Right cardiac atrium (tissue), 5 donors: ENCODE data around the gene GNL3L. TPM values are rescaled to one million over a fixed set of nuclear protein-coding genes. Genes with fewer than 3 reads are reported as not detected.
"Not testable (repeated sequence)": the region's sequence is repeated elsewhere in the genome, so short reads cannot be mapped to it uniquely, and the experiment has no call there.

Source experiments
- ATAC-seq, 2 donors: fragments of 200-7000 bp; cut with Tn5 transposase; one replicate each; pipeline versions ENCODE4 v1.8.0 to v1.9.1; 2020; ENCODE audit warnings: moderate library complexity in 2 of 2, mild to moderate bottlenecking in 1 of 2
- DNase-seq, 3 donors: peaks; one replicate each; pipeline ENCODE4 v3.0.0-alpha.2; 2020
- H3K27ac ChIP-seq: one replicate; pipeline ENCODE4 v1.5.1; 2013; ENCODE audit warnings: mild to moderate bottlenecking, low read length, control low read depth, moderate library complexity
- H3K27me3 ChIP-seq: one replicate; pipeline ENCODE4 v1.6.1; 2013; ENCODE audit not compliant: control insufficient read depth, insufficient read depth
- H3K4me1 ChIP-seq: one replicate; pipeline ENCODE4 v1.6.1; 2013; ENCODE audit warnings: low read length; ENCODE audit not compliant: control insufficient read depth, insufficient read depth
- H3K4me3 ChIP-seq: one replicate; pipeline ENCODE4 v1.5.1; 2013; ENCODE audit warnings: low read length, control low read depth
- H3K9me3 ChIP-seq: one replicate; pipeline ENCODE4 v1.6.1; 2013; ENCODE audit warnings: low read length; ENCODE audit not compliant: control insufficient read depth
- WGBS: extraction: QIAGEN DNeasy Blood & Tissue Kit; methylation state at CpG from one replicate; pipeline ENCODE4 v1.1.7; 2013; 5-methylcytosine and 5-hydroxymethylcytosine counted together
- intact Hi-C, 4 donors: fragments of 100-400 bp; cut with DNase I; formaldehyde crosslinking; loops; one replicate each; pipeline versions ENCODE4 v1.11.0 to v1.14.0; 2022 to 2023
- polyA plus RNA-seq: library from polyadenylated mRNA; stranded (reverse); fragments of 200-250 nt; gene quantifications from one replicate; pipeline ENCODE4 v1.2.3, GENCODE V29; 2013
- total RNA-seq, 4 donors: library from RNA; stranded (reverse); fragmentation: NEBNext Ultra II Directional; extraction: Animal tissue kit (Norgen Biotek cat#: 25700); gene quantifications; one replicate each; pipeline ENCODE4 v1.2.1, GENCODE V29; 2021
- donor health status: healthy with polysubstance abuse.
- donor health status: DM: no; HTN: yes; CAD: no.
- donor health status: DM: no; HTN: no; CAD: no.
- donor health status: DM: no; HTN: yes; CAD: no; lungs with severe emphysema.
- donor health status: DM: yes; HTN: yes; CAD: no.

GNL3L gene
- total and polyA plus RNA-seq, 5 donors, result 10.0 to 28.0 (median 22.6) TPM

DNA sequence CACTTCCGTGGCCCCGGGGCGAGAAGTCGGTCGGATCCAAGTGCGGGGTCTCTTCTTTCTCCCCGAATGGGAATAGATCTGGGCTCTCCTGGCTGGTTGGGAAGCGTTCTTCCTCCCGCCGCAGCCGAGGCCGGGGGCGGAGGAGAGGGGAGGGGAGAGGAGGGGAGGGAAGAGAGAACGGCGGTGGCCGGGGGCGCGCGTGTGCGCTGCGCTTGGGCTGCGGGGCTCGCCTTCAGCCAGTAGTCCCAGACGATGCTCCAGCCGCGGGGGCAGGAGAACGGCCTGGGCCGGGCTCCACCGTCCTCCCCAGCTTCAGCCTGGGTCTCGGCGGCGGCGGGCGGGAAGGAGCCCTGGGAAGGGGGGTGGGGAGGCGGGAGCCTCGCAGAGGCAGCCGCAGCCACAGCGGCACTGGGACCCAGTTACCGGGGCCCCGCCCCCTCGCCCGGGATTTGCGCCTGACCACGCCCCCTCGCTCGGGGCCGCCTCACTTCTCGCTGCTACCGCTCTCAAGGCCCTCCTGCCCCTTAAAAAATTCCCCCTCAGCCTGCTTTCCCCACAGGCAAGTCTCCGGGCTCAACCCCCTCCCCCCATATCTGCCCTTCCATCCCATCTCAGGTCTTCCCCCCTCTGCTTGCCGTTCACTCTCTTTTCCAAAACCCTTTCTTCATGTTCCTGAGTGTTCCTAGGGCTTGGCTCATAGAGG, 34.1 kb upstream of the GNL3L start, which contains the start of gene FGD1:
Gene FGD1 (minus strand): TSS at position 421 of the 703 bp plus-strand sequence. CDS start 802 bp downstream, outside the sequence.
- Histone ChIP-seq H3K4me3 (peak within 1 kb of the TSS; percentile 96), H3K9me3 (no peaks in the 10 kb centered on the region), H3K27ac (peak within 1 kb of the TSS; percentile 75), H3K27me3 (no peaks in the 10 kb centered on the region), H3K4me1 (peaks cover 4% of the 10 kb centered on the region)
- DNase-seq (peak; percentile 75 to 91 (median 91)), ATAC-seq (peak; percentile 92 to 93)
- under 1% methylated on average over 38 of the region's 51 CpGs for WGBS
- intact Hi-C loops, result no loop called here

DNA sequence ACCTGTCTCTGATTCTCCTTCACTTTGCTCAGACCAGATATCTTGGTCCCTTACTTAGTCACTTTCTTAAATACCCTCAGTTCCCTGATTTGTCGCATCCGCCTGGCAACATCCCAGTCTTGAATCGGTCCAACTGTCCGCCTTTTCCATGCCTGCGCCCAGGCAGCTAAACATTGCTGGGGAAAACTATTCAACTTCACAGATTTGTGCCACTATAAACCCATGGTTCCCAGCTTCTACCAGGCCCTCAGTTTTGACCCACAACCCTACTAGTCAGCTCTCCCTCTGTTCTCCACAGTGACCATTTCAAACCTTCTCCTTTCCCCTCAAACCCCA, 33.5 kb upstream of the GNL3L start:
- peaks cover 4% of the 10 kb centered on the region for H3K4me1 ChIP-seq
- peak overlapping the region; percentile 96 for H3K4me3 ChIP-seq
- 22% methylated on average over 5 of the region's 5 CpGs for WGBS
- peak overlapping the region; percentile 75 for H3K27ac ChIP-seq
- intact Hi-C loops, result no loop called here
- ATAC-seq (peak in 1 of 2 donors; percentile 4), DNase-seq (peak in 1 of 3 donors; percentile 66)
- H3K9me3 ChIP-seq, result no peaks in the 10 kb centered on the region
- H3K27me3 ChIP-seq, result no peaks in the 10 kb centered on the region

DNA sequence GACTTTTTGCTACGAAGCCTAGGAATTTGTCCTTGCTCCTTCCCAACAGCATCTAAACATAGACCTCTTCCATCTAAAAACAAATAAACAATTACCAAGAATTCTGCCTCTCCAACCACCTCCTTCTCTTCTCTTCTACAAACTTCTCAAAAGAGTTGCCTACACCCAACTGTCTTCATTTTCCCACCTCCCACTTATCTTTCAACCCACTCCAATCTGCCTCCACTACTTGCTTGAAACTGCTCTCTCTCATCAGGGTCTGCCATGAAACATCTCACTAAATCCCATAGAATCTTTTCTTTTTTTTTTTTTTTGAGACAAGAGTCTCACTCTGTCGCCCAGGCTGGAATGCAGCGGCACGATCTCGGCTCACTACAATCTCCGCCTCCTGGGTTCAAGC, 33.1 kb upstream of the GNL3L start:
- 67% methylated on average over 6 of the region's 6 CpGs for WGBS
- ATAC-seq, result no peak

DNA sequence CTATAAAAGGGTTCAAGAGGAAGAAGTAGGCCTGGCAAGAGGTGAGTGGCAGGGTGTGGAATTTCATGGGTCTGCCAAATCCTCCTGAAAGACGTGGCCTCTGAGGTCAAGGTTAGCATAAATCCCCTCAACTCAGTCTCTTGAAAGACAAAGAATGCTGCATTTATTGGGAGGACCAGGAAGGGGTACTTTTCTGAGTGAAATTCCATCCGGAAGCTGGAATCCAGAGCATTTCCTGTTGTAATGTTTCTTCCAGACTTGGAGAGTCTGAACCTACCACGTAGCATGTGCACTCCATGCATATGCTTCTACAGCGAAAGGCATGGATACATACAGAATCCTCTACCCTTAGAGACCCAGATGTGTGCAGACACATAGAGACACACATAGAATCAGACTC, 20.6 kb upstream of the GNL3L start:
- ATAC-seq (no peak), DNase-seq (no peak)
- intact Hi-C loops, result no loop called here
- Histone ChIP-seq H3K27me3 (no peaks in the 10 kb centered on the region), H3K4me3 (no peak overlapping the region), H3K9me3 (no peaks in the 10 kb centered on the region), H3K27ac (no peak overlapping the region), H3K4me1 (peaks cover 3% of the 10 kb centered on the region)
- 25% methylated on average over 4 of the region's 4 CpGs for WGBS

More for the DNA sequence above, 33.1 kb upstream of the GNL3L start:
- H3K4me1 ChIP-seq, result peaks cover 4% of the 10 kb centered on the region
- no peaks in the 10 kb centered on the region for H3K27me3 ChIP-seq
- no peak overlapping the region for H3K27ac ChIP-seq
- intact Hi-C loops, result no loop called here
- DNase-seq, result no peak
- no peak overlapping the region for H3K4me3 ChIP-seq
- H3K9me3 ChIP-seq, result no peaks in the 10 kb centered on the region

DNA sequence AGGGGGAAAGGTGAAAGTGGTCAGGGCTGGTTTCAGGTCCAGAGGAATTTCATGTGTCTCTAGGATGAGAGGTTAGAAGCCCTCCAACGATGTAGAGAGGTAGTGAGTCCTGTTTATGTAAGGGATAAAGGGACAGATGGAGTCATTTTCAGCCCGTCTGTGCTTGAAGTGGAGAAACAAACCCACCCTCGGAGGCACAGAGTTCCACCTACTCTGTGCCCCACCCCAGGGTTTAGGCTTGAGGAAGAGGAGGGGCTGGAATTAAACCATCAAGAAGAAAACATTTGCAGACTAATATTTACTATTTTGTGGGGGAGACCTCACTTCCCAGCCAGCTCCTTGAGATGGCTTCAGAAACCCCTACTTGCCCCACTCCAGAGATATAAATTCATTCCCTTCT, 868 bp upstream of the GNL3L start:
- peak overlapping the region; percentile 94 for H3K27ac ChIP-seq
- no peaks in the 10 kb centered on the region for H3K9me3 ChIP-seq
- 40% methylated on average over 3 of the region's 3 CpGs for WGBS
- H3K4me1 ChIP-seq, result no peaks in the 10 kb centered on the region
- no peaks in the 10 kb centered on the region for H3K27me3 ChIP-seq
- H3K4me3 ChIP-seq, result peak overlapping the region; percentile 59
- ATAC-seq (no peak), DNase-seq (no peak)
- intact Hi-C loops, result no loop called here

DNA sequence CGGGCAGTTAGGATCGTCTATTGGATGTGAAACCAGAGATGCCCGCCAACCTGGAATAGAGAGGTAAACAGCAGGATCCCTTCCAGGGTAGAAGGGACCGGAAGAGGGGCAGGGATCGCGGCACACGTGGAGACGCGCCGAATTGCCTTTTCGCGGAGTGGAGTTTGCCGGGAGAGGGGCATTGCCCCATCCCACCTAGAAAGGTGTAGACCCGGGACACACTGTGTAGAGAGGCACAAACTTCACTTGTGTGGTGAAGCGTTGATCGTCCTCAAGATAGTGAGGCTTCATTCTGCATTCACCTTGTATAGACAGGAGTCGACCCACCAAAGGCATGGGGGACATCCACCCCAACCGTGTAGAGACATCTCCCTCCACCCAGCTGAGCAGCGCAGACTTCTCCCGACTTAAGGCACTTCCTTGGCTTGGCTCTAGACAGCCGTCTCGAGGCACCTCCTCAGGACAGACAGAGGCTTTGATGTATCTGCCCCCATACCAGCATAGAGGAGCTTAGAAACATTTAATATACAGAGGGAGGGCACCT, 410 bp downstream of the GNL3L start:
- Histone ChIP-seq H3K9me3 (no peaks in the 10 kb centered on the region), H3K4me1 (no peaks in the 10 kb centered on the region), H3K4me3 (peak overlapping the region; percentile 80), H3K27ac (peak overlapping the region; percentile 46), H3K27me3 (no peaks in the 10 kb centered on the region)
- intact Hi-C loops, result no loop called here
- ATAC-seq, result peak; percentile 61
- under 1% methylated on average over 22 of the region's 22 CpGs for WGBS
- DNase-seq, result no peak

DNA sequence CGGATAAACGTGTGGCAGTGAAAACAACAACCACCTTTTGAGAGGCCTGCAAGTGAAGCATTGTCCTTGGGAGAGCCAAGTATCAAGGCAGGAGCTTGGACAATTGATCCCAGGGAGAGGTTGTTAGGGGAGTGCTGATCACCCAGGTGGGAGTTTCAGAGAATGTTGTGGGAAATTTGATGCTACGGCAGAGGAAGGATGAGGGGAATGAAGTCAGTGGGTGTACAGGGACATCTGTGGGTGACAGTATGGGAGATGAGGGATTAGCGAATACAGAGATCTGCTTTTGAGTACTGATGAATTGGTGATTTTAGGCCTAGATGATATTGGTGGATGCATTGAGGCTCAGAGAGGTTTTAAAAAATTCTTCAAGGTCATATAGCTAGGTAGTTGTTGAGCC, 4.3 kb downstream of the GNL3L start:
- 68% methylated on average over 4 of the region's 4 CpGs for WGBS
- no peaks in the 10 kb centered on the region for H3K27me3 ChIP-seq
- no peak overlapping the region for H3K4me3 ChIP-seq
- H3K9me3 ChIP-seq, result no peaks in the 10 kb centered on the region
- no peak for DNase-seq
- ATAC-seq, result no peak
- intact Hi-C loops, result no loop called here
- H3K4me1 ChIP-seq, result no peaks in the 10 kb centered on the region
- H3K27ac ChIP-seq, result no peak overlapping the region

DNA sequence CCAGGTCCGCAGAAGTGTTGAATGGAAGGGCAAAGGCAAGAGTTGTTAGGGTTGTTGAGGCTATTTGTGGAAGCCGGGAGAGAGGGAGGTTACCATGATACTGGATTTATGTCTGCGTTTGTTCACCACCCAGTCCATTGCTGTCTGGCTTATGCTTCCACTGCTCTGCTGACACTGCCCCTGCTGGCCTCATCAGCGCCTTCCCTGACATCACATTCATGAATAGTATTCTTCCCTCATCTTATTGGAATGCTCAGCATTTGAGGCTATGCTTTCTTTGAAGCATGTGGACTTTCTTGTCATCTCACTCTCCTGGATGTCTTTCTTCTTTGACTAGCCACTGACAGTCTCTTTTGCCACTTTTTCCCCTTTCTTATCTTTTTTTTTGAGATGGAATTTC, 10.3 kb downstream of the GNL3L start:
- Histone ChIP-seq H3K9me3 (no peaks in the 10 kb centered on the region), H3K27me3 (no peaks in the 10 kb centered on the region), H3K27ac (peak overlapping the region; percentile 86), H3K4me1 (peaks cover 1% of the 10 kb centered on the region), H3K4me3 (no peak overlapping the region)
- DNase-seq, result no peak
- intact Hi-C loops, result no loop called here
- WGBS, result 41% methylated on average over 4 of the region's 4 CpGs
- ATAC-seq, result peak; percentile 65 to 77

DNA sequence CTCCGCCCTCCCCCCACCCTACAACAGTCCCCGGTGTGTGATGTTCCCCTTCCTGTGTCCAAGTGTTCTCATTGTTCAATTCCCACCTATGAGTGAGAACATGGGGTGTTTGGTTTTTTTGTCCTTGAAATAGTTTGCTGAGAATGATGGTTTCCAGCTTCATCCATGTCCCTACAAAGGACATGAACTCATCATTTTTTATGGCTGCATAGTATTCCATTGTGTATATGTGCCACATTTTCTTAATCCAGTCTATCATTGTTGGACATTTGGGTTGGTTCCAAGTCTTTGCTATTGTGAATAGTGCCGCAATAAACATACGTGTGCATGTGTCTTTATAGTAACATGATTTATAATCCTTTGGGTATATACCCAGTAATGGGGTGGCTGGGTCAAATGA, 12.2 kb downstream of the GNL3L start:
- intact Hi-C loops, H3K9me3 ChIP-seq, H3K27ac ChIP-seq, ATAC-seq, DNase-seq, H3K27me3 ChIP-seq, H3K4me3 ChIP-seq, H3K4me1 ChIP-seq: not testable (repeated sequence)
- WGBS, result 97% methylated on average over 2 of the region's 4 CpGs

DNA sequence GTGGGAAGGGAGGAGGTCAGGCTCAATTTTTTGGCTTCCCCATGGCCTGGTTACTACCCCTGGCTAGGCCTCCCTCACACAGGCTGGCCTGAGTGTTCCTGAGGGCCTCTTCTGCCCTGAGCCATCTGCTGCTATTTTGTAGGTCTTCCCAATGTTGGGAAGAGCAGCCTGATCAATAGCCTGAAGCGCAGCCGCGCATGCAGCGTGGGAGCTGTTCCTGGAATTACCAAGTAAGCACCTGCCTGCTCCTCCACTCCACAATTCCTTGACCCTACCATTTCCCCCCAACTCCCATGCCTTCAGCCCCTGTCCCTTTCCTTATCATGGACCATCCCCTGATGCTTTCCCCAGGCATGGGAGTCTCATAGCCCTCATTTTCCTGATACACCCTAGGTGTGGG, 20.8 kb downstream of the GNL3L start:
- ATAC-seq (no peak), DNase-seq (no peak)
- intact Hi-C loops, result no loop called here
- Histone ChIP-seq H3K9me3 (no peaks in the 10 kb centered on the region), H3K4me3 (no peak overlapping the region), H3K4me1 (no peaks in the 10 kb centered on the region), H3K27ac (no peak overlapping the region), H3K27me3 (no peaks in the 10 kb centered on the region)
- WGBS, result 94% methylated on average over 4 of the region's 4 CpGs

DNA sequence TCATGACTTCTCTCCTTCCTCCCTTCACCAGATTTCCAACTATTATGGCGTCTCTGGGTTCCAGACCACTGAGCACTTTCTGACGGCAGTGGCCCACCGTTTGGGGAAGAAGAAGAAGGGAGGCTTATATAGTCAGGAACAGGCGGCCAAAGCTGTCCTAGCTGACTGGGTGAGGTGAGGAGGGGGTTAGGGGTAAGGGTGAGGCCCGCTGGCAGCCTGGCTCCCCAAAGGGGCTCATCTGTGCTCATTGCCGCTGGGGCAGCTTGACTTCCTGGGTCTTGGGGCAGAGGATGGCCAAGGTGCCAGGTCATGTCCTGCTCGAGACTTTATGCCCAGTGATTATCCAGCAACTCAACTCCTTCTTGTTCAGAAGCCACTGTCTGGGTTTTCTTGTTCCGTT, 21.8 kb downstream of the GNL3L start:
- H3K27ac ChIP-seq, result no peak overlapping the region
- H3K4me3 ChIP-seq, result no peak overlapping the region
- no peaks in the 10 kb centered on the region for H3K4me1 ChIP-seq
- no peak for DNase-seq
- intact Hi-C loops, result no loop called here
- H3K9me3 ChIP-seq, result no peaks in the 10 kb centered on the region
- WGBS, result 92% methylated on average over 8 of the region's 8 CpGs
- ATAC-seq, result no peak
- no peaks in the 10 kb centered on the region for H3K27me3 ChIP-seq
